ENCODE measurements around the gene AR. TPM values are rescaled to one million over a fixed set of nuclear protein-coding genes. Genes with fewer than 3 reads are reported as not detected.
"Not testable (repeated sequence)": the region's sequence is repeated elsewhere in the genome, so short reads cannot be mapped to it uniquely, and the experiment has no call there.

The AR gene
- total RNA-seq, 1 experiment from 2014 or later: not detected

DNA sequence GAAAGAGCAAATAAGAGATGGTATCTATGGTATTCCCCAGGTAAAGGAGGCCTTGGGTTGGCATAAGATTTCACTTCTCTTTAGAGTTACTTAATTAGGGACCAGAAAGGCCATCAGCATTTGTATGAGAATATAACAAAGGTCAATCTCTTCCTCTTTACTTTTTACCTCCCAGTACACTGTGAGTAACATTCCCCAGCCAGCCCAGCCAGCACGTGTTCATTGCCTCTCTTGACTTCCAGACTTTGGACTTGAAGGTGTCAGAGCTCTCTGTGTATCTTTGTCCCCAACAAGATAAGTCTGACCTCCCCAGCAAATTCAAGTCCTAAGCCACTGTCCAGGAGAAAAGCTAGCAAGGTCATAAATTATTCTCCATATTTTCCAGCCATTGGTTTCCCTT lies 110.5 kb downstream of the AR start:
- ChIA-PET POLR2A (ENCODE audit: unreplicated experiment) (no interaction called here), CTCF (no interaction called here)
- H3K79me2 ChIP-seq (ENCODE audit: low read length): no peaks in the 10 kb centered on the region
- H3K36me3 ChIP-seq (ENCODE audit: low read depth, low read length): no peaks in the 10 kb centered on the region
- no peaks in the 10 kb centered on the region for H3K9me3 ChIP-seq (ENCODE audit: low read length)
- no peak for TF ChIP-seq EZH2phosphoT487 (IDR thresholded peaks at IDR 0.05; ENCODE audit: borderline replicate concordance, low read length)
- TF ChIP-seq CTCF (conservative IDR thresholded peaks at IDR 0.05; ENCODE audit: low read depth, low read length): no peak
- no peak for TF ChIP-seq EZH2 (IDR thresholded peaks at IDR 0.05; ENCODE audit: low read length, unreplicated experiment)
- no peak for DNase-seq
- BruUV-seq (replicated peaks): no TSS peak
- no peak overlapping the region for H3K9ac ChIP-seq (ENCODE audit: low read length)
- H3K27me3 ChIP-seq (ENCODE audit: low read length): no peaks in the 10 kb centered on the region
- H3K4me2 ChIP-seq (ENCODE audit: low read length): no peak overlapping the region
- no peaks in the 10 kb centered on the region for H3K9me2 ChIP-seq (replicated peaks; ENCODE audit: low read length)
- ATAC-seq: no peak
- intact Hi-C loops (cut with micrococcal nuclease): no loop called here
- H3K27ac ChIP-seq (ENCODE audit: low read length): no peak overlapping the region
- H3K4me1 ChIP-seq (ENCODE audit: insufficient read depth, low read length): no peaks in the 10 kb centered on the region
- no peak overlapping the region for H3K4me3 ChIP-seq (ENCODE audit: low read length)
- no peaks in the 10 kb centered on the region for H4K20me1 ChIP-seq (ENCODE audit: low read length)
- H3F3A ChIP-seq (ENCODE audit: low read length, unreplicated experiment): no peaks in the 10 kb centered on the region
- no peak overlapping the region for H2AFZ ChIP-seq (ENCODE audit: low read length)

GRCh38 chrX:67665583-67665982 lies 121.8 kb downstream of the AR start:
- Histone ChIP-seq H3K27ac (ENCODE audit: low read length) (no peak overlapping the region), H3K4me2 (ENCODE audit: low read length) (no peak overlapping the region)
- no TSS peak for BruUV-seq (replicated peaks)

DNA sequence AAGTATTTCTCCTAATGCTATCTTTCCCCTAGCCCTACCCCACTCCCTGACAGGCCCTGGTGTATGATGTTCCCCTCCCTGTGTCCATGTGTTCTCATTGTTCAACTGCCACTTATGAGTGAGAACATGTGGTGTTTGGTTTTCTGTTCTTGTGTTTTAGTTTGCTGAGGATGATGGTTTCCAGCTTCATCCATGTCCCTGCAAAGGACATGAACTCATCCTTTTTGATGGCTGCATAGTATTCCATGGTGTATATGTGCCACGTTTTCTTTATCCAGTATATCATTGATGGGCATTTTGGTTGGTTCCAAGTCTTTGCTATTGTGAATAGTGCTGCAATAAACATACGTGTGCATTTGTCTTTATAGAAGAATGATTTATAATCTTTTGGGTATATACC lies 126.9 kb downstream of the AR start:
- H3K79me2 ChIP-seq (ENCODE audit: low read length); H3K9me2 ChIP-seq (replicated peaks; ENCODE audit: low read length); ATAC-seq; DNase-seq; H2AFZ ChIP-seq (ENCODE audit: low read length); CTCF ChIA-PET; intact Hi-C loops (cut with micrococcal nuclease); H3K27me3 ChIP-seq (ENCODE audit: low read length); H4K20me1 ChIP-seq (ENCODE audit: low read length); H3K4me1 ChIP-seq (ENCODE audit: insufficient read depth, low read length); H3K4me2 ChIP-seq (ENCODE audit: low read length); H3K36me3 ChIP-seq (ENCODE audit: low read depth, low read length); H3K4me3 ChIP-seq (ENCODE audit: low read length); POLR2A ChIA-PET (ENCODE audit: unreplicated experiment); H3K9me3 ChIP-seq (ENCODE audit: low read length); BruUV-seq (replicated peaks); H3K9ac ChIP-seq (ENCODE audit: low read length); H3K27ac ChIP-seq (ENCODE audit: low read length); H3F3A ChIP-seq (ENCODE audit: low read length, unreplicated experiment): not testable (repeated sequence)

More at GRCh38 chrX:67665583-67665982, 121.8 kb downstream of the AR start:
- H3K36me3 ChIP-seq (ENCODE audit: low read depth, low read length): no peaks in the 10 kb centered on the region
- H3K4me1 ChIP-seq (ENCODE audit: insufficient read depth, low read length): no peaks in the 10 kb centered on the region
- CTCF ChIA-PET: no interaction called here
- no peaks in the 10 kb centered on the region for H4K20me1 ChIP-seq (ENCODE audit: low read length)
- no peaks in the 10 kb centered on the region for H3K9me2 ChIP-seq (replicated peaks; ENCODE audit: low read length)
- H3K9ac ChIP-seq (ENCODE audit: low read length): no peak overlapping the region
- no peak overlapping the region for H3K4me3 ChIP-seq (ENCODE audit: low read length)
- intact Hi-C loops (cut with micrococcal nuclease): no loop called here
- TF ChIP-seq EZH2 (IDR thresholded peaks at IDR 0.05; ENCODE audit: low read length, unreplicated experiment) (no peak), EZH2phosphoT487 (IDR thresholded peaks at IDR 0.05; ENCODE audit: borderline replicate concordance, low read length) (no peak), CTCF (conservative IDR thresholded peaks at IDR 0.05; ENCODE audit: low read depth, low read length) (no peak)
- ATAC-seq (no peak), DNase-seq (no peak)
- no peaks in the 10 kb centered on the region for H3K27me3 ChIP-seq (ENCODE audit: low read length)
- no peaks in the 10 kb centered on the region for H3K9me3 ChIP-seq (ENCODE audit: low read length)
- H3K79me2 ChIP-seq (ENCODE audit: low read length): no peaks in the 10 kb centered on the region
- no peak overlapping the region for H2AFZ ChIP-seq (ENCODE audit: low read length)
- H3F3A ChIP-seq (ENCODE audit: low read length, unreplicated experiment): no peaks in the 10 kb centered on the region
- POLR2A ChIA-PET (ENCODE audit: unreplicated experiment): no interaction called here
